CD4-positive, alpha-beta T cell treated with Interleukin-17A for 1 hour (primary cell): ENCODE measurements around the gene LGALSL.

Experiments
- DNase-seq: peaks from one replicate; pipeline ENCODE4 v3.0.0-alpha.2; 2020

Gene LGALSL

GRCh38 chr2:64500549-64500948 lies 46.6 kb downstream of the LGALSL start:
- no peak for DNase-seq

GRCh38 chr2:64501946-64502345 lies 48.0 kb downstream of the LGALSL start:
- no peak for DNase-seq

GRCh38 chr2:64502860-64503259 lies 48.9 kb downstream of the LGALSL start:
- DNase-seq, result no peak

GRCh38 chr2:64504774-64505720 lies 51.1 kb downstream of the LGALSL start:
- DNase-seq, result no peak

GRCh38 chr2:64506686-64507085 lies 52.7 kb downstream of the LGALSL start:
- DNase-seq, result no peak
